Left ventricle myocardium superior (tissue), 1 donor: ENCODE results near the gene ITGB2. TPM values are rescaled to one million over a fixed set of nuclear protein-coding genes. Genes with fewer than 3 reads are reported as not detected.
"Not testable (repeated sequence)": the region's sequence is repeated elsewhere in the genome, so short reads cannot be mapped to it uniquely, and the experiment has no call there.

Experiments
- ATAC-seq: fragments of 200-7000 bp; cut with Tn5 transposase; one replicate; pipeline ENCODE4 v1.9.1; 2020; ENCODE audit warnings: mild to moderate bottlenecking, moderate library complexity
- DNase-seq: peaks from one replicate; pipeline ENCODE4 v3.0.0-alpha.2; 2020
- intact Hi-C: fragments of 100-400 bp; cut with micrococcal nuclease; formaldehyde crosslinking; loops from one replicate; pipeline ENCODE4 v1.11.0; 2022
- total RNA-seq: library from RNA; stranded (reverse); fragmentation: NEBNext Ultra II Directional; extraction: Animal tissue kit (Norgen Biotek cat#: 25700); gene quantifications from one replicate; pipeline ENCODE4 v1.2.1, GENCODE V29; 2021
- donor health status: DM: no; HTN: yes; CAD: no; lungs with severe emphysema.

ITGB2 gene
- total RNA-seq, 1 donor from 2014 or later = 26.5 TPM

DNA sequence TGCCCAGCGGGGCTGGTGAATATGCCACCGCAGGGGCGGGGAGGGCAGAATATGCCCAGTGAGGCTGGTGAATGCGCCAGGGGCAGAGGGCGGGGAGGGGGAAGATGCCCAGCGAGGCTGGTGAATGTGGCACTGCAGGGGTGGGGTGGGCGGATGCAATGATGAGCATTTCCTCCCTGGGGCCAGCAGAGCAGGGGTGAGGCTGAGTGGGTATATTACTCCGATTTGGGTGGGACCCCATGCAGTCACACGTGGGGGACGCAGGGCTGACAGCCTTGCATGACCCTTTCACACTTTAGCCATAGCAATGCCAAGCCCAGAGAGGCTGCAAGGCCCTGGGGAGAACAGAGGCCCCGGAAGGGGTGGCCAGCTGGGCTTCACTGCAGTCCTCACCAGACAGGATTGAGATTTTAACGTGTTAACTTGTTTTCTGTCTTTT lies 9.9 kb upstream of the ITGB2 start:
- ATAC-seq (no peak), DNase-seq (peak; percentile 59)
- intact Hi-C loops = no loop called here

DNA sequence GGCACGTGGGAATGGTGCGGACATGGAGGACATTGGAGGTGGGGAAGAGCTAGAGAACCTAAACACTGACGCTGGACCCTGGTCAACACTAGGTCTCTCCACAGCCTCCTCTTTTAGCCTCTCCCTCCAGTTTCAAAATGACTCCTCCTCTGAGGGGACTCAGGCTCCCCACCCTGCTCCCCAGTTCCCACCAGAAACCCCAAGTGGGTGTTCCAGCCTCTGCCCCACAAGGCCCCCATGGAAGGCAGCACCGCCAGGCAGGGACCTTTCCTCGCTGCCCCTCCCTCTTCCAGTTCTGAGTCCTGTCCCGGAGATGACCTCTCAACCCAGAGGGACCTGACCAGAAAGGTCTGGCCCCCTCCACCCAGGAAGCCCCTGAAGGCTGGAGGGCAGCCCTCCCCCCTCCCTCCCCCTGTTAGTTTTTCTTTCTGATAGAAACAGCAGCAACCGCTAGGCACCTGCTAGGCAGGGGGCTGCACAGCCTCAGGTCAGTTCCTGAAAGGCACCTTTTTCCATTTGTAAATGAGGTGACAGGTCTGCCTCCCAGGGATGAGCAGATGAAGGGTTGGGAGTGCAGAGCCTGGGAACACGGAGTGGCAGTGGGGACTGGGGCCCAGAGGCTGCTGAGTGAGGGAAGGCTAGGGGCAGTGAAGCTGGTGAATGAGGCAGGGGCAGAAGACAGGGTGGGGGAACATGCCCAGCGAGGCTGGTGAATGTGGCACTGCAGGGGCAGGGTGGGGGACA lies 9.3 kb upstream of the ITGB2 start:
- intact Hi-C loops = no loop called here
- no peak for ATAC-seq
- peak; percentile 14 for DNase-seq

DNA sequence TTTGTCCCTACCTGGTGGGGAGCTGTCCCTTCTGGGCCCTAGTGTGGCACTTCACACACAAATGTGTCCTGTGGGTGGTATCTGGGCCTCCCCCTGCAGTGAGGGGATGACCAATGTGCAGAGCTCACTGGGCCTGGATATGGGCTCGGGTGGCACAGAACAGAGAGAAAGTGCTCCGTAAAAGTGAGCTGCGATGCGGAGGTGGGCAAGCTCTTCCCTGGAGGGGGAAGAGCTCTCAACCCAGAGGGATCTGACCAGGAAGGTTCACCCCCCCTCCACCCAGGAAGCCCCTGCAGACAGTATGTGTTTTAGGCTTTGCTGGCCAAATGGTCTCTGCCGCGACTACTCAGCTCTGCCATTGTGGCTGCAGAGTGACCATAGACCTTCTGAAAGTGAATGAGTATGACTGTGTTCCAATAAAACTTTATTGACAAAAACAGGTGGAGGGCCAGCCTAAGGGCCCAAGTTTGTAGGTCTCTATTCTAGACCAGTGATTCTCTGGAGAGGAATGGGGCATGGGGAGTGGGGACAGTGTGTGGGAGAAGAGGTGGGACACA lies 8.6 kb upstream of the ITGB2 start:
- no peak for ATAC-seq
- intact Hi-C loops = no loop called here
- peak; percentile 6 for DNase-seq

DNA sequence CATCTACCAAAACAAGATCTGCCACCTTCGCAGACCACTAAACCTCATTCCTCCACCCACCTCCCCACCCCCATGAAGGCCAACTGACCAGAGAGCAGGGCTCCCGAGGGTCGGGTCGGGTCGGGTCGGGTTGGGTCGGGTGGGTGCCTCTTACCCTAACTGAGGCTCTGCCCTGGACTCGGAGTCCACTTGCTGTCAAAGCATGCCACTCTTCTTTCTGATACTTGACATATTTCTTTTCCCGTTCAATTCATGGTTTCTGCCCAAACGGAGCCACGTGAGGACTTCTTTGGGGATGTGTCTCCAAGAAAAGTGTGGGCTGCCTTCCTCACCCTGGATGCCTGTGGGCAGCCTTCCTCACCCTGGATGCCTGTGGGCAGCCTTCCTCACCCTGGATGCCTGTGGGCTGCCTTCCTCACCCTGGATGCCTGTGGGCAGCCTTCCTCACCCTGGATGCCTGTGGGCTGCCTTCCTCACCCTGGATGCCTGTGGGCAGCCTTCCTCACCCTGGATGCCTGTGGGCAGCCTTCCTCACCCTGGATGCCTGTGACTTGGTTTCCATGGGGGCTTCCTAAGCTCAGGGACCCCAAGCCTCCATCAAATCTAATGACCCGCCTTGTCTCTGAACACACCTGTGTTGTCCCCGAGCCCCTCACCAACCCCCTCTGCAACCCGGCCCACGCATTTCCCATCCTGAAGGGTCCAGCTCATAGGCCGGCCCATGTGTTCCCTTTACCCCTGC lies 8.0 kb upstream of the ITGB2 start:
- ATAC-seq, intact Hi-C loops, DNase-seq: not testable (repeated sequence)

DNA sequence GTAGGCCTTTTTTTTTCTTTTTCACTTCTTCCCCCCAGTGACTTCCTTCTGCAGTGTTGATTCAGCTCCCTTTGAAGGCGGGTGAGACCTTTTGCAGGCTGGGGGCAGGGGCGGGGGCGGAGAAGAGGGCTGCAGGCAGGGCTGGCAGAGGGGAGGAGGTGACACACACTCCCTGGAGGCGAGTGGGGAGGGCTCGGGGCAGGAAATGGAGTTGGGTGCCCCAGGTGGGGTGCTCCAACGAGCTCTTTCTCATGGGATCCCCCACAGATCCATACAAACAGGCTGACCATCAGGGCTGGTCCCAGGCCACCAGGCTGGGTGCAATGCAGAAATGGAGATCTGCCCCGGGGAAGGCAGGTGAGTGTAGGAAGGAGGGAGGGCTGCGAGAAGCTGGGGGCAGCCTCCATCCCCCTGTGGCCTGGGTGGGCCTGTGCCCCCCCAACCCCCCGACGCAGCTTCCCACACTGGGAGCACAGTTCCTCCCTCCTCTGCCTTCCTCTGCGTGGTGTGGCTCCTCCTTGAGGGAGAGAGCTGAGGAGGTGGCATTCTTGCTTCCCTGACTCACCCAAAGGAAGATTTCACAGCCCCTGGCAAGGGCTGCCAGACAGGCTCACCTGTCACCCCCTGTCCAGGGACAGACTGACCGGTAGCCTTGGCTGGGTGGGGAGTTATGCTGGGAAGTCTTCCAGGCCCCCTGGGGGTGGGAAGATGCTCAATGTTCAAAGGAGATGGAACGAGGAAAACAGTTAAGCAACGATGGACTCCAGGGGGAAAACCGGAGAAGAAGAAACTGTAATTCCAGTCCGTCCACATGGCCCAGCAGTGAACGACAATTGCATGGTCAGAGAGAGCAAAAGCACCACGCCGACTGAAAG lies 7.1 kb upstream of the ITGB2 start:
- DNase-seq = peak; percentile 61
- intact Hi-C loops = no loop called here
- peak; percentile 39 for ATAC-seq

DNA sequence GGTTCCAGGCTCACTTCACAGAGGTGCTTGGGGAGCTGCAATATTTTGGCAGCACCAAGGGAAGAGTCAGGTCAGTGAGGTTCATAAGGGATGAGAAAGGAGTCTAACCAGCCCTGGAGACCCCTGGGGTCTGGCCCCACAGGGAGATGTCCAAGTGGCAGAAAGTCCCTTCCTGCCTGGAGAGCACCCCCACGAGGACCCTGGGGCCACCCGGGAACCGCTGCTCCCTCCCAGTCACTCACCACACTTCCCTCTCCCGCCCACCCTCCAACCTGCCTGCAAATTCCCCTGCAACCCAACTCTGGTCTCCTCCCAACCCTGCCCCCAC lies 6.5 kb upstream of the ITGB2 start:
- intact Hi-C loops = no loop called here
- no peak for ATAC-seq
- no peak for DNase-seq

DNA sequence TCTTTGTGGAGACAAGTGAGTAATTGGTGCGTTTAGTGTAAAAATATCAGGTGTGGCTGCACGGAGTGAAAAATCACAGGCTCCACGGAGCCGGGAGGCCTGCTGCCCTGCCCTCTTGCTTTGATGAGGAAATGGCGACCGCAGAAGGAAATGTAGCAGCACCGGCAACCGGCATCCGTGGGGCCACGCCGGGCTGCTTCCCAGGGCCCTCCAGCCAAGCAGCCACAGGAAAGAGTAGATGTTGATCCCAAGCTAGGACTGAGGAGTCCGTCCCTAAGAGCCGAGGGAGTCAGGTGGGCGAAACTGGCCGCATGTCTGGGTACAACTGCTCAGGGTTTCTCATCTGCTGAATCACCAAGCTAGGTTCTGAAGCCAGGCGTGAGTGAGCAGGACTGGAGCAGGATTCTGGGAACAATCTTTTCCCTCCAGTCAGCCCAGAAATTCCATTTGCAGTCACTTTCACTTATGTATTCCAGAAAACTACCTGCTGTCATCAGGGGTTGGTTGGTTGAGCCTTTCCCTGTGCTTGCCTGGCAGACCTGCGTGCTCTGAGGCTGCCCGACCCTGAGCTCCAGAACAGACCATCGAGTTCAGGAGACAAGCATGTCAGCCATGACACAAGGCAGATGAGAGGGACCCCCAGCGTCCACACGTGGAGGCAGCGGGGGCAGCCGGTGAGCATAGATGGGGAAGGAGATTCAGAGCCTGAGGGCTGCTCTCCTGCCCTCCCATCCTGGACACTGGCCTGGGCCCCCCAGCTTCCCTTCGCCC lies 5.8 kb upstream of the ITGB2 start:
- no peak for DNase-seq
- no peak for ATAC-seq
- intact Hi-C loops = no loop called here

DNA sequence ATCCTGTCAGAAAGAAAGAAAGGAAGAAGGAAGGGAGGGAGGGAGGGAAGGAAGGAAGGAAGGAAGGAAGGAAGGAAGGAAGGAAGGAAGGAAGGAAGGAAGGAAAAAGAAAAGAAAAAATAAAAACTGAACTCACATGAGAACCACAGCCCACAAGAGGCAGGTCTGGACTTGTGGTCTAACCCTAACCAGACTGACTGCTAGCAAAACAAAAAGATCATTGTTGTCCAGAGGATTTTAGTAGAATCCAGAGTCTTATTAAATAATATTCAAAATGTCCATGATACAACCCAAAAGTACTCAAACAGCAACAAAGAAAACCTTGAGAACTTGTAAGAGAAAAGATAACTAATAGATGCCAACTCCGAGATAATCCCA lies 4.7 kb upstream of the ITGB2 start:
- intact Hi-C loops = no loop called here
- no peak for DNase-seq
- ATAC-seq = no peak

DNA sequence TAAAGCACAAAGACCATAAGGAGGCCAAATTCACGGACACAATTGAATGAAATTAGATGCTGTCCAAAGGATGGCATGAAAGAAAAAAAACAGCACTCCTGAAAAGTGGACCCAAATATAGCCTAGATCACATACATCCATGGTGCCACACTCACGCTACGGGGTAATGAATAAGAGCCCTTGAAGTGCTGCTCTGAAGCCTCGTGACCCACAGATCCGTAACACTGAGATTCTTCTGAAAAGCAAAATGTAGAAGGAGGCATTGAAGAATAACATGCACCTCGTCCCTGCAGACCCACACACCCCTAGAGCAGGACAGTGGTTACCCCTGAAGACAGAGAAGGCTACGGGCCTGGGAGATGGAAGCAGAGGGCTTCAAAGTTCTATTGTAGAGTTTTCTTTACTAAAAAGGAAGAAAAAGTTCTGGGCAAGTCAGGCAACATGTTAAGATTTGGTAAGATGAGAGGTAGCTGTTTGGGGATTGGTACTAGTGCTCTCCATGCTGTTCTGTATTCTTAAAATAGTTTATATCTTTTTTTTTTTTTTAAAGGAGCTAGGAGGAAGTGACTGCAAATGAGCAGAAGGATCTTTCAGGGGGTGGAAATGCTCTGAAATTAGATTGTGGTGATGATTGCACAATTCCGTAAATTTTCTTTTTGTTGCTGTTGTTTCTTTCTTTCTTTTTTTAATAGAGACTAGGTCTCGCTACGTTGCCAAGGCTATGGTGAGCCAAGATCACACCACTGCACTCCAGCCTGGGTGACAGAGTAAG lies 4.1 kb upstream of the ITGB2 start:
- intact Hi-C loops = no loop called here
- DNase-seq (no peak), ATAC-seq (peak; percentile 38)

DNA sequence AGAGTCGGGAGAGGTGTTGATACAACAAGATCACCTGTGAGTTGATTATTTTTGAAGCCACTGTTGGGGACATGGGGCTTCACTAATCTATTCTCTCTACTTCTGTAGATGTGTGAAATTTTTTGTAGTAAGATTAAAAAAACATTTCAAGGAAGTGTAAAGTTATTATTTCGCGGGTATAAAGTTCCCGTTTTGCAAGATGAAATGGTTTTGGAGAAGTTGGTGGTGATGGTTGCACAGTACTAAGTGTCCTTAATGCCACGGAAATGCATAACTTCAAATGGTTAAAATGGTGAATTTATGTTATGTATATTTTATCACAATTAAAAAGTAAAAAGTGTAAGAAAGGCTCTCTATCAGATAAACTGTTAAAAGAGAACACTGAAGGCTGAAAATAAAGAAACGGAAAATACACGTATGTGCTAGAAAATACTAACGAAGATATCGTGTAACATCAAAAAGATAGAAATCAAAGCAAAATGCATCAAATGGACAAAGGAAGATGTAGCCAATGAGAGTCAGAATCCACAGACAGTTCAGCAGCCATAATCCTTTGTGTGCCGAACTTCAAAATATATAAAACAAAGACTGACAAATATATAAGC lies 2.9 kb upstream of the ITGB2 start:
- intact Hi-C loops = no loop called here
- no peak for ATAC-seq
- DNase-seq = no peak

DNA sequence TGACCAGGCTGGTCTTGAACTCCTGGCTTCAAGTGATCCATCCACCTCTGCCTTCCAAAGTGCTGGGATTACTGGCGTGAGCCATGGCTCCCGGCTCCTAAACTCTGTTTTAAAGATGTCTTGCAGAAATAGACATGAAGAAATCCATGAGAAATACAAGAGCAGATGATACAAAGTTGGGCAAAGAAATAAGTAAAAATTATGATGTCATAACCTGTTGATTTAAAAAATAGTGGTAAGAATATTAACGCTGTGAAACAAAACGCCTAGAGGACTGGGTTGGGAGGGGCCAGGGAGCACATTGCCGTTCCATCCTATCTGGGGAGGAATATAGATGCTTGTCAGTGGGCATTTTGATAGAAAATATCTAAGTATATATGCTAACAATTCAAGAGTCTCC lies 1.2 kb upstream of the ITGB2 start:
- intact Hi-C loops = no loop called here
- DNase-seq (no peak), ATAC-seq (no peak)

DNA sequence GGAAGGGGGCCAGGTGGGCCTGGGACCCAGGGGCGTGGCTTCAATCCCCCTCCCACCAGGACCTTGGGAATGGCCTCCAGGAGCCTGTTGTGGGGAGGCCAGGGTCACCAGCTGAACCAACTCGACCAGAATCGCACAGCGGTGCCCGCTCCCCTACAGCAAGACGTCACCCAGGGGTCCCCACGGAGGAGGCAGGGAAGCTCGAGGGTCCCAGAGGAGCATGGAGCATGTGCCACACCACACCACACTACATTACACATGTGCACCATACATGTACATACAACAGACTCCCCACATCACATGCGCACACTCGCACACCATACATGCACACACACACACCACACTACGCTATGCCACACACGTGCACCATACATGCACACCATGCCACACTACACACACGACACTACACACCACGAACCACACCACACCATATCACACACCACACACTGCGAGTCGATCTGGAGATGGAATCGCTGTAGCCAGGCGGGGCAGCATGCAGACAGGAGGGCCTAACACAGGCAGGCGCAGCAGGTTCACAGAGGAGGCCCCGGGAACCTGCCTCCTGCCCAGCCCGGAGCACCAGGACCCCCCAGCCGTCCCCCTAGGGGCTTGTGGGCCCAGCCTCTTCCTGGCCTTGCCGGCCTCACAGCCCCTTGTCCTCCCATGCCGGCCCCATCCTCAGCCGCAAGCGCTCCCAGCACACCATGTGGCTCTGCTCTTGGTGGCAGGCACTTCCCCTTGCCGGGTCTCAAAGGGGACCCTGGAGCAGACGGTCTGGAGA lies 596 bp downstream of the ITGB2 start:
- intact Hi-C loops = no loop called here
- peak; percentile 11 for ATAC-seq
- peak; percentile 26 for DNase-seq

DNA sequence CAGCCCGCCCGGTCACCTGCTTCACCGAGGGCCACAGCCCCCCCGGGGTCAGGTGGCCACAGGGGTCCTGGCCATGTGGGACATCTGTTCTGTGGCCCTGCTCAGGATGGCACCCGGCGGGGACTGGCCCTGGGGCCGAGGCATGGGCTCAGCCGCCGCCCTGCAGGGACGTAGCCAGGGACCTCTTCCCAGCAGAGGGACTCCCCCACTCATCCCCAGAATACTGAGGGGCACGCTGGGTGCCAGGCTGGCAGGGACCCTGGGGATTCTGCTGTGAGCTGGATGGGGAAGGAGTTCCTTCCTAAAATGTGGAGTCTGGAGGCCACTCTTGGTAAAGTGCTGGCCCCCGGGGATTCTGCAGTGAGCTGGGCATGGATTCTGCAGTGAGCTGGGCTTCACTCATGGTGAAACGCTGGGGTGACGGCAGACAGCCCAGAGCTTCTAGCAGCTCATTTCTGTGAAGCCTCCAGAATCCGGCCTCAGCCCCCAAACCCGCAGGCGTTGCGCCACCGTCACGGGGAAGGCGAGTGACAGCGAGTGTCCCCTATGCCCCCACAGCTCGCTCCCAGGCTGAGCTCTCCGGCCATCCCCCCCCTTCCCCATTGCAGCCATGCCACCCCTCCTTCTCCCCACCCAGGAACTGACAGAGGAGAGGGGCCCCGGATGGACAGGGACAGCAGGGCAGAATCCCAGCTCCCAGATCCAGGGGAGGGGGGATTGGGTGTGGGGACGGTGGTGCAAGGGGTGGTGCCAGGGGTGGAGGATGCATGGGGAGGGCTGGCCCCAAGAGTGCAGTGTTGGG lies 1.4 kb downstream of the ITGB2 start:
- ATAC-seq (peak; percentile 15), DNase-seq (peak; percentile 43)
- intact Hi-C loops = no loop called here

DNA sequence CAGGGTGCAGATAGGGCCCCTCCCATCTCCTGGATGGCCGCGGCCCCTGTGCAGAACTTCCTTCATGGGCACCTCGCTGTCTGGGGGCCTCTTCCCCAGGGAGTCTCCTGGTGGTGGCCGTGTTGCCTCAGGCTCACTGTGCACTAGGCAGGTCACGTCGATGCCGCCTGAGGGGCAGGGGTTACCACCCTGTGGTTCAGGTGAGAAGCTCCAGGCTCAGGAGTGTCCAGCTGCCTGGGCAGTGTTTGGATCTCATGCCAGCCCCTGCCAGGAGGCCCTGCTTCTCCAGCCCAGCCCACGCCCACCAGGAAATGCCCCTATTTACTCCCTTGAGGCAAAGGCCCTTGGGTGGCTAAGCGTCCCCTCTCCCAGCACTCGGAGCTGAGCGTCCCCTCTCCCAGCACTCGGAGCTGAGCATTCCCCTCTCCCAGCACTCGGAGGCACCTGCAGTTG lies 2.1 kb downstream of the ITGB2 start:
- intact Hi-C loops = no loop called here
- ATAC-seq = no peak
- DNase-seq = peak; percentile 19

DNA sequence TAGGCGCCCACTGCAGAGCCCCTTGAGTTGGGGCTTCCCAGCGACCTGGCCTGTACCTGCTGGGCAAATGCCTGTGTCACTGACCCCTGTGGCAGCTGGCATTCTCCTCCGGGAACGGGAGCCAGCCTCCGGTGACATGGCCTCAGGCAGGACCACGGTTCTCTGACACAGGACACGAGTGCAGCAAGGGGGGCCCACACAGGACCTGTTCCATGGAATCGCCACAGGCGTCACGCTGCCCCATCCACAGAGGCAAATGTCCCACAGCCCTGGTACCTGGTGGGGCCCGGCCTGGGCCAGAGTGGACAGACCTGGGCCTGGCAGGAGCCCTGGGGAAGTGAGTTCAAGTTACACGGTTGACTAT lies 2.6 kb downstream of the ITGB2 start:
- no peak for ATAC-seq
- intact Hi-C loops = no loop called here
- DNase-seq = no peak

DNA sequence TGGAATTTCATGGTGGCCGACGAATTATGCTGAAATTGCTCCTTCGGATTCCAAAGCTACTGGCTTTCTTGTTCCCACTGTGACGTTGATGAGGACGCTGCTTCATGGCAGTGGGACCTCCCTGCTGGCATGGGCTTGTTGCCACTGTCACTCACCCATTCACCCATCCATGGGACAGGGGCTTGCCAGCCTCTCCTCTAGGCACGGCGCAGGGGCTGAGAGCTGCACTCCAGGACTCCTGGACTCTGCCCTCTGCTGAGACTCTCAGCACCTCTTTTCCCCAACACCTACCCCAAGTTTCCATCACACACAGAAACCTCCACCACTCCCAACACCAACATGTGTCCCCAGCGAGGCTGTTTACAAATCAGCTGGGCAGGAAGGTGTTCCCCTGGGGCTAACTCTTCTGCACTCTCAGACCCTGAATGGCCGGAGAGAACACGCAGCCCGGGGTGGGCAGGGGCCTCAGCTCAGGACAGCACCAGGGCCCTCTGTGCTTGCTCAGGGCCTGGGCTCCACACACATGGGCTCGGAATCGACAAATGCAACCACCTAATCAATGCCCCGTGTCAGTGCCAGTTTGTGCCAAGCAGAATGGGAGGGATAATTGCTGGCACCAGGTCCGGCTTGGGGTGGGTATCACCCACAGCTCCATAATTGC lies 3.1 kb downstream of the ITGB2 start:
- intact Hi-C loops = no loop called here
- ATAC-seq (no peak), DNase-seq (peak; percentile 4)
